HCT116 (cell line): ENCODE results near the gene PHF21A.

Experiments
- CTCF ChIP-seq, 3 experiments: fragments of 200-600 bp in 1 of 3; sonication (generic) in 1 of 3; IDR thresholded peaks in 2 of 3; conservative IDR thresholded peaks in 1 of 3; 2 replicates each; pipeline ENCODE4 v1.5.1; 2012 to 2017; ENCODE audit warnings: low read depth in 2 of 3, low read length in 2 of 3, antibody characterized with exemption in 1 of 3, borderline replicate concordance in 1 of 3, control low read depth in 1 of 3, mild to moderate bottlenecking in 1 of 3, mixed read lengths in 1 of 3, mixed run types in 1 of 3, moderate library complexity in 1 of 3; ENCODE audit not compliant: insufficient read depth in 1 of 3
- EZH2phosphoT487 ChIP-seq: fragments of 200-600 bp; IDR thresholded peaks from 2 replicates; pipeline ENCODE4 v1.6.1; 2018; ENCODE audit warnings: antibody characterized with exemption, borderline replicate concordance

DNA sequence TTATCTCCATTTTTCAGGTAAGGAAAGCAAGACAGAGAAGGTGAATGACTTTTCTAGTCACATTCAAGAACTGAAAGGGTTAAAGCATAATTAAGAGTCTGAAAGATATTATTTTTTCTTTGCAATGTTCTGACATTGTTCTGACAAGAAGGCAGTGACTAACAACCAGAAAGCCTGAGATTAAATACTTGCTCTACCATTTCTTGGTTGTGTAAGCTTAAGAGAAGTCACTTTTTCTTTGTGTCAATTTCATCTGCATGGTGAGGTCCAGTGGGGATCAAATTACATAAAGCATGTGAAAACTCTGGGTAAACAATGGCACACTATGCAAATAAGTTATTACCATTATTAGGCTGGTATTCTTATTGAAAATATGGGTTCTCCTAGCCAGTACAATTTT, 73.7 kb downstream of the PHF21A start:
- TF ChIP-seq CTCF (IDR thresholded peaks at IDR 0.05 in 2 of 3, conservative IDR thresholded peaks at IDR 0.05 in 1 of 3; ENCODE audit: borderline replicate concordance in 1 of 3, insufficient read depth in 1 of 3, low read depth in 2 of 3, low read length in 2 of 3) (no peak), EZH2phosphoT487 (no peak)
